Islet of Langerhans (tissue), 1 donor: ENCODE data around the gene MSMP.
A peak's percentile ranks its signal among the peaks of the same experiment; 100 is the strongest.

Experiments
- FAIRE-seq: peaks from one replicate; lab custom pipeline; 2011; peaks lifted over from hg19 to GRCh38; lab: Jason Lieb, UNC

MSMP gene

DNA sequence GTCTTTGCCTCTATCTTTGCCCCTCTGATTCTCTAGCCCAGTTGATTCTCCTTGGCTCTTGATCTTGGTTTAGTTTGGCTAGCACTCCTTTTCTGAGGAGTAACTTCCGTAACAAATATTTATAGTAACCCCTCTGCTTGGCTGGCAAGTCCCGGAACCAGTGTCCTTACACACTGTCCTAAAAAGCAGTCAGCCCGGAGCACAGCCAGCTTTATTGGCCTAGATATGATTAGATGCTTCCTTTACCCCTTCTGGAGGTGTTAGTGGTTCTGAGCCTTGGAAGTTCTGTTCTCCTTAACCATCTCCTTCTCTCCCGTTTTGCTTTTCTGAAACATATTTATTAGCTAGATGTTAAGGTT lies 17.0 kb upstream of the MSMP start:
- no peak for FAIRE-seq

DNA sequence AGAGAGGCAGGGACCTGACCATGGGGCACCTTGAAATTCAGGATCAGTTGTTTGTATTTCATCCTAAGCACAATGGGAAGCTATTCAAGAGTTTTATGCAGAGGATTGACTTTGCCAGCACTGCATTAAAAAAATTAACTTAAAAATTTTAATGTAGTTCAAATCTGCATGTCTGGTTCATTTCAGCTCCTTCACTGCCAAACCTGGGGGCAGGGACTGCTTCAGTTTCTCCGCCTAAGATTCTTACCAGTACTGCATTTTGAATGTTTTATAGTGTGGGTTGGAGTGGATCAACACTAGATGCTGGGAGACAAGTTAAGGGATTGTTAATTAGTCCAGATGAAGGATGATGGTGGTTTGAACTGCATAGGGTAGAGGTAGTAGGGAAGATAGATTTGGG lies 15.7 kb upstream of the MSMP start:
- no peak for FAIRE-seq

- no peak for FAIRE-seq
Observed at GRCh38 chr9:35767458-35767857, 13.4 kb upstream of the MSMP start.

DNA sequence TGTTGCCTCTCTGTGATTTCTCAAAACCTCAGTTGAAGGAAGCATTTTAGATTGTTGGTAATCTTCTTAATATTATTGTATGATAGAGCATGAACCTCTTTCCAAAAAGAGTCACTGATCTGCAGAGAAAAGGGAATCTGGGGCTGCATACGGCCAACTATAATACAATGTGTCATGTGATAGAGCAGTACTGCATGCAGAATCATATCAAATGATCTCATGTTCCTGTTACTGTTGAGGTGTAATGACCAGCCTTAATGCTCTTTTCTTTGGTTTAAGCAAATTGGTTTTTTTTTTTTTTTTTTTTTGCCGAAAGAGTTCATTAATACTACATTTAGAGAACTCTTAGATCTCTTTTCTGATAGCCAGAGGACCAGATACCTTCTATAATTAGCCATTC lies 12.9 kb upstream of the MSMP start:
- FAIRE-seq, result no peak

DNA sequence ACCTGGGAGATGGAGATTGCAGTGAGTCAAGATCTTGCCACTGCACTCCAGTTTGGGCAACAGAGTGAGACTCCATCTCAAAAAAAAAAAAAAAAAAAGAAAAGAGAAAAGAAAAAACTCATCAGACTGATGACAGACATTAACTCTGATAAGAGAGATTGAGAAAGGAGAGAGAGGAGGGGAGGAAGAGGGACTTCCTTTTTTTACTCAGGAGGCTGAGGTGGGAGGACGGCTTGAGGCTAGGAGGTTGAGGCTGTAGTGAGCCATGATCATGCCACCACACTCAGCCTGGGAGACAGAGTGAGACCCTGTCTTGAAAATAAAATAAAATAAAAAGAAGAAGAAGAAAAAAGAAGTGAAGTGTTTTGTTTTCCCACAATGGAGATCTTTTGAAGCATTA lies 9.7 kb upstream of the MSMP start:
- FAIRE-seq, result no peak

GRCh38 chr9:35763181-35763580 lies 9.1 kb upstream of the MSMP start:
- peak; percentile 45 for FAIRE-seq

DNA sequence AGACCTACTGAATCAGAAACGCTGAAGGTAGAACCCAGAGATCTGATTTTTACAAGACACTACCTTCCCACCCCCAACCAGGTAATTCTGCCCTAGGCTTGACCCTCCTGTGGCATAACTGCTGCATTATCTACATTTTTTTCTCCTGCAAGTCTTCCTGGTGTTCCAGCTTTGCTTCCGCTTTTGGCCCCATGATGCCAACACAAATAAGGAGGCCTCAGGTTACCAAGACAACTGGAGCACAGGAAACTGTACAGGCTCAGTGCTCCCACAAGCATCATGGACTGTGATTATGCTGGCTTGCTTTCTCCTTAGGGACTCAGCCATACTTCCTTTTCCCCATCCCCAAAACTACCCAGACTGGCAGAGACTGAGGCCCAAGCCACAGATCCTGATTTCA lies 6.6 kb upstream of the MSMP start:
- peak; percentile 60 for FAIRE-seq

- no peak for FAIRE-seq
Observed at GRCh38 chr9:35759795-35760194, 5.7 kb upstream of the MSMP start.

DNA sequence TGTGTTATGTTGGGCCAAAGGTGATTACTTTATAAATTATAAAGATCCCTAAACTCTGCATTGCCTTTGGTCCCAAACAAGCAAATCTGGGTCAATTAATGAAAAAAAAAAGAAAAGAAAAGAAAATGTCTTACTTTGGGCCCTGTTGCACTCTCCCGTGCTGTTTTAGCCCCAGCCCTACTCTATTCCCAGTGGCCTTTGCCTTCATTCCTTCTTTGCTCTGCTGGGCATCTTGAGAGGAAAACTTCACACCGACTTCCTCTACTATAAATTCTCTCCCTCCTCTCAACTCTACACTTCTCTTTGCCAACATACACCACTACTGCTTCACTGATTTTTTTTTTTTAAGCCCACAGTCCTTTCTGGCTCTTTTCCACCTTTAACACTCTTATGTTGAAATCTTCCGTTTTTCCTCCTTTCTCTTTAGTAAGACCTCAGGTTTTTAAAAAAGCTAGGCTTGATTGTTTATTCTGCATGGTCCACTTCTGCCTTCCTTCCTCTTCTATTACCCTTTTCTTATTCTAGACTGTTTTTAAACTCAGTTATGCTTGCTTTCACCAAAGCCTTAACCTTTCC lies 4.5 kb upstream of the MSMP start:
- no peak for FAIRE-seq

GRCh38 chr9:35757892-35758275 lies 3.8 kb upstream of the MSMP start:
- no peak for FAIRE-seq

DNA sequence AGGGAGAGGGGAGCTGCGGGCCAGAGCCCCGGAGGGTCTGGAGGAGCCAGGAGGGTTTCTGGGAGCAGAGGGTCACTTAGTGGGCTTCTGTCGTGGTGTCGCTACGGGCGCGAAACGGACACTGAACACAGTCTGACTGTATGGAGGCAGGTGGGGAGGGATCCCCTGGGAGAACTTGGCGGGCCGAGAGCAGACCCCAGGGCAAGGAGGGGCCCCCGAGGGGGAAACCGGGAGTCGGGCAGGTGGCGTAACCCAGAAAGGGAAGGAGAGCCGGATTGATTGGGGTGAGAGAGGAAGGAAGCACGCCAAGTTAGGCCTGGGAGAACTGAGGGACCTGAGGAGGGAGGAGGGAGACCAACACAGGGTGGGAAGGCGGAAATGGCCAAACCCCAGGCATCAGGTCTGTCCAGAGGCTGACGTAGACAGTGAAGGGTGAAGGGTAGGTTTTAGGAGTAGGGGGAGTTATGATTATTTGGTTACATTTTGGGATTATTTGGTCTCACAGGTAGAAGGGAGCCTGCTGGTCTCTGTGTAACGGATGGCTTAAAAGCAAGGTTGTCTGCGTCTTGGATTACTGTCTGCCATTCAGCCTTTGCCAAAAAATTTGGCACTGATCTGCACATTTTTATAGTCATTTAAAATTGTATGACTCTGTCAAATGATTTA lies 3.3 kb upstream of the MSMP start:
- peak; percentile 17 for FAIRE-seq

- no peak for FAIRE-seq
Observed at GRCh38 chr9:35756275-35757225, 2.5 kb upstream of the MSMP start.

DNA sequence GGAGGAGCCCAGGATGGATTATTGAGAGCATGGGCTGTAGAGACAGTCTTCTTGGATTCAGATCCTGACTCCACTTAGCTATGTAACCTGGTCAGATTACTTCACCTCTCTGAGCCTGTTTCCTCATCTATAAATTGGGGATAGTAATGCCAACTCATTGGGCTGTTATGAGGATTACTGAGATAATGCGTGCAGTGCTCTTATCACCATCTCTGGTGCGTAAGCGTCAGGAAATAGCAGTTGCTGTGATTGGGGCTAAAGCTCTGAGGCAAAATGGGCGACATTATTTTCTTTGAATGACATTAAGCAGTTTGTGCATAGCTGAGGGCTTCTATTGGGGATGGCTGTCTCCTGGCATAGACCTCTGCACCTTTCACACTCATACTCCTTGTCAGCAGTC lies 995 bp upstream of the MSMP start:
- no peak for FAIRE-seq

DNA sequence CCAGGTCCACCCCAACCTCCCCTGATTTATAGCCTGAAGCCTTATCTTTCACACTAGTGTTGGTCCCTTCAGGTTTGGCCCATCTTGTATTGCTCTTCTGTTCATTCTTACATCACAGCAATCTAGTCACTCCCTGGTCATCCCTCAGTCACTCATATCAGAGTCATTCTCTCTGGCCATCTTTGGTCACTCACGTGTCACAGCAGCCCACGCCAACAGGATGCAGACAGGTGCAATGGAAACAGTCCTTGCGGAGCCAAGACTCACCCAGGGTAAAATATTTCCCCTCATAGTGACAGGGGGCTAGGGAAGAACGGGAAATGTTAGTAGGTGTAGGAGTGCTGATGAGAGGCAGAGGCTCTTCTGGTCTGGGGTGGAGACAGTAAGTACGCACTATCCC lies 610 bp downstream of the MSMP start:
- no peak for FAIRE-seq

DNA sequence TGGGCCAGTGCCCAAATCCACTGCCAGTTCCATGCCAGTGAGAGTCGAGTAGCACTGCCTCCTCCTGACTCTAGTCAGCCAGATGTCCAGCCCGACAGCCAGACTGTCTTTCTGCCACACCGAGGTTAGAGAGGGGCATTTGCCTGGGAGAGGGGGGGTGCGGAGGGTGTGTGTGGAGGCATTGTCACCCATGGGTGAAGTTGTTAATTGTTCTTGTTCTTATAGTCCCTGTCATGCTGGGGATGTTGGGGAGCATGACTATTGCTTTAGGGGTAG lies 3.9 kb downstream of the MSMP start:
- no peak for FAIRE-seq

GRCh38 chr9:35749515-35750255 lies 4.4 kb downstream of the MSMP start:
- no peak for FAIRE-seq

DNA sequence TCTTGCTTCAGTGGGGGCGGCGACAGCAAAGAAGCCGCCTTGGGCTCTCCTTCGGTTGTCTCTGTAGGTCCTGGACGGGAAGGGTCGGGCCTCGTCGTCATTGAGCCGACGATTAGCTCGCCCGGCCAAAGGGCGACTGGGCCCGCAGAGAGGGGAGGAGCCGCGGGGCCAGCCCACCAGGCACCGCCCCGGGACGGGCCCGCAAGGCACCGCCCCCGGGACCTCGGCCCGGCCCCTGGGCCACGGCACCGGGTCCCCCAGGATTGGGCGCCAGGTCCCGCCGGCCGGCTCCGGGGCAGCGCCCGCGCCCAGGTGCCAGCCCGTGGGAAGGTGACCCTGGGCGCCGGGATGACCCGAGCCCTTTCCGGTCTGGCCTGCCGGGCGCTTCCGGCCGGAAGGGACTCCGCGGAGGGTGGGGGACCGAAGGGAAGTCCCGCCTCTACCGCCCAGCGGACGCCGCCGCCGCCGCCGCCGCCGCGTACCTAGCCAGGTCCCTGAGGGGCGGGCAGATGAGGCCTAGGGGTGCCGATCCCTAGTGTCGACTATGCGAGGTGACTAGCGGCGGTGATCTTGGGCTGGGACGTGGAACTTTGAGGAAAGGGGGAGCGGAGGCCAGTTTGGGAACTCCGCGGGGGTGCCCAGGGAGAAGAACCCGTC lies 5.1 kb downstream of the MSMP start, which contains the start of the genes GBA2 and RGP1:
Gene GBA2 (minus strand): TSS at position 371 of the 657 bp plus-strand sequence. CDS start 524 bp downstream, outside the sequence.
Gene RGP1 (plus strand): TSS at position 430 of the 657 bp plus-strand sequence. CDS start 469 bp downstream, outside the sequence.
- no peak for FAIRE-seq

DNA sequence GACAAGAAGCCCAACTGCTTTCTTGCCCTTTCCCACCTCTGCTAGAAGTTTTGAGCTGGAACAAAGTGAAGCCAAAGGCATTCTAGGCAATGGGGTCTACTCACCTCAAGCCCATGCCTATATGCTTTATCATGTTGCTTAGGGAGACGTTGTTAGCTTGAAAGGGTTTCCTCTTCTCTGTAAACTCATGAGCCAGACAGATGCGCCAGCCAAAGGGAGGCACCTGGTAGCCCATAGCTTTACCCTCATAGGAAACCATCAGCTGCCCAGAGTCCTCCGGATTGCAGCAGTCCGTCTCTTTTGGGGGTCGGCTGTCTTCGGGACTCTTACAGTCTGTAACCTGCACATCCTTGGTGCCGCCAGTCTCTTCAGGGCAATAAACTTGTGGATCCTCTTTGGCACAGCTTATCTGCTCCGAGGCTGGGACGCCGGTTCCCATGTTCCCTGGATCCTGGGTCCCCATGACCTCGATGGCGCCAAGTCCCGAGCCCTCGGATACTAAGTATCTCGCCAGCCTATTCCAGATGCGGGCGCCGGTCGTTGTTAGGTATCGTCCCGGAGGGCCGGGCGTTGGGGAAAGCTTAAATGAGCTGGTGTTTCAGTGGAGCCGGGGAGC lies 5.7 kb downstream of the MSMP start:
- FAIRE-seq, result no peak

DNA sequence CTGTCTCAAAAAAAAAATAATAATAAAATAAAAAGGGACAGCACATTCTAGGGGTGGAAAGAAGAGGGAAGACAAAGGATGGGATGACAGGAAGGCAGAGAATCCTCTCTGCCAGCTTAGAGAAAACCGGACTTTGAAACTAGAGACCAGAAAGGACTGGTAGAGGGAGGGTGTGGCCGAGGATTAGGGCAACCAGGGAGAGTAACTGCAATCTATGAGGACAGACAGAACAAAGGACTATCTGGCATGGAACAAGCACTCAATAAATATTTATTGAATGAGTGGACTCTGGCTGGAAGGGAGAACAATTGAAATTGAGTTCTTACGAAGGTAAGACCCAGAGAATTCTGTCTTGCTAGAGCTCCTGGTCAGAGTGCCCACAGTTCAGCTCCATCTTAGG lies 7.5 kb downstream of the MSMP start:
- no peak for FAIRE-seq

- no peak for FAIRE-seq
Observed at GRCh38 chr9:35745569-35745968, 8.5 kb downstream of the MSMP start.

- FAIRE-seq, result no peak
Observed at GRCh38 chr9:35743880-35744518, 10.1 kb downstream of the MSMP start.
